Right lung (tissue), 5 donors: ENCODE data around the gene C6orf136. TPM values are rescaled to one million over a fixed set of nuclear protein-coding genes. Genes with fewer than 3 reads are reported as not detected.

ENCODE experiments used
- DNase-seq, 2 donors: peaks; one replicate each; pipeline ENCODE4 v3.0.0-alpha.2; 2013
- polyA plus RNA-seq, 5 donors: library from polyadenylated mRNA; unstranded; fragments of 120-200 nt; gene quantifications; one replicate each; pipeline versions ENCODE4 v1.2.1 to v1.2.3, GENCODE V29; 2013; ENCODE audit warnings: inconsistent platforms in 1 of 5, low replicate concordance in 1 of 5; ENCODE audit not compliant: insufficient read length in 5 of 5, insufficient read depth in 1 of 5

C6orf136 gene
- polyA plus RNA-seq, 5 donors: 9.7 to 16.1 (median 15.6) TPM

- peak; percentile 75 to 79 for DNase-seq
Measured at GRCh38 chr6:30615219-30615957, 31.5 kb upstream of the C6orf136 start.

- peak in 1 of 2 donors; percentile 33 for DNase-seq
Measured at GRCh38 chr6:30615958-30616810, 30.7 kb upstream of the C6orf136 start.

- peak; percentile 100 for DNase-seq
Measured at GRCh38 chr6:30616811-30617564, 29.9 kb upstream of the C6orf136 start, which contains the start of gene PPP1R10. TSS of gene PPP1R10 (minus strand) at chr6:30617243. CDS start at chr6:30609944, 7,299 bp downstream.

- peak; percentile 99 for DNase-seq
Measured at GRCh38 chr6:30617565-30618269, 29.2 kb upstream of the C6orf136 start, which contains the start of gene MRPS18B. TSS of gene MRPS18B (plus strand) at chr6:30617840. CDS start at chr6:30617866, 26 bp downstream.

GRCh38 chr6:30618270-30618797 lies 28.6 kb upstream of the C6orf136 start:
- DNase-seq: no peak

GRCh38 chr6:30619561-30619960 lies 27.4 kb upstream of the C6orf136 start:
- no peak for DNase-seq

- no peak for DNase-seq
Measured at GRCh38 chr6:30625511-30625910, 21.4 kb upstream of the C6orf136 start.

- DNase-seq: peak; percentile 85 to 86
Measured at GRCh38 chr6:30626484-30627366, 20.2 kb upstream of the C6orf136 start, which contains the start of gene ATAT1. TSS of gene ATAT1 (plus strand) at chr6:30626874.

GRCh38 chr6:30635834-30636233 lies 11.1 kb upstream of the C6orf136 start:
- DNase-seq: no peak

- no peak for DNase-seq
Measured at GRCh38 chr6:30640481-30640880, 6.5 kb upstream of the C6orf136 start.

GRCh38 chr6:30641048-30641447 lies 5.9 kb upstream of the C6orf136 start:
- DNase-seq: no peak

- no peak for DNase-seq
Measured at GRCh38 chr6:30643656-30644055, 3.3 kb upstream of the C6orf136 start.

GRCh38 chr6:30644769-30645168 lies 2.2 kb upstream of the C6orf136 start:
- DNase-seq: no peak

GRCh38 chr6:30645989-30646388 lies 944 bp upstream of the C6orf136 start:
- DNase-seq: no peak

GRCh38 chr6:30647242-30648116 lies 546 bp downstream of the C6orf136 start:
- peak; percentile 50 to 57 for DNase-seq

- no peak for DNase-seq
Measured at GRCh38 chr6:30651143-30651542, 4.2 kb downstream of the C6orf136 start.

GRCh38 chr6:30654798-30655742 lies 8.1 kb downstream of the C6orf136 start:
- DNase-seq: no peak

- DNase-seq: no peak
Measured at GRCh38 chr6:30655743-30656094, 8.8 kb downstream of the C6orf136 start.
